M059J (cell line): Measurements from ENCODE around the gene PHACTR3. TPM values are rescaled to one million over a fixed set of nuclear protein-coding genes. Genes with fewer than 3 reads are reported as not detected.
A peak's percentile ranks its signal among the peaks of the same experiment; 100 is the strongest.

Source experiments
- DNase-seq: peaks from one replicate; pipeline ENCODE4 v3.0.0-alpha.2; 2012; ENCODE audit warnings: low read depth
- total RNA-seq: library from RNA; depleted of rRNA; stranded (reverse); fragments of >200 nt; shearing (Covaris generic); gene quantifications from 2 replicates; pipeline ENCODE4 v1.2.3, GENCODE V29; 2014

PHACTR3 gene
- total RNA-seq, 1 experiment from 2014 or later = not detected

- no peak for DNase-seq
Measured at GRCh38 chr20:59731376-59731775, 127.0 kb downstream of the PHACTR3 start.

DNA sequence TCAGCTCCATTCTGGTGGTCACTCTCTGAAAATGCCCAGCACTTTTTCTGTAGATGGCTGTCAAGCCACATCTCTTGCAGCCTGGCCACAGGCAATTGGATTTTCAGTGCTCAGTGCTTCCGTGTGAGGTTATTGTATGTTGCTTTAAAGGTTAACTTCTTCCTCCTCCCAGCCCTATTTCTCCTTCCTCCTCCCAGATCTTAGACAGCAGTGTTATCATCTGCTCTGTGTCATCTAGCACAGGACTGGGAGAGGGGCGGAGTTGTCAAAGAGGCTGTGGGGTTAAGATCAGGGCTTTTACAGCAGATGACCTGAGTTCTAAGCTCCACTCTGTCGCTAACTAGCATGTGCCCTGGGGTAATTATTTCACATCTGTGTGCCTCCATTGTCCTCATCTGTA, 129.0 kb downstream of the PHACTR3 start:
- no peak for DNase-seq

- DNase-seq = no peak
Measured at GRCh38 chr20:59735486-59735885, 131.1 kb downstream of the PHACTR3 start.

DNA sequence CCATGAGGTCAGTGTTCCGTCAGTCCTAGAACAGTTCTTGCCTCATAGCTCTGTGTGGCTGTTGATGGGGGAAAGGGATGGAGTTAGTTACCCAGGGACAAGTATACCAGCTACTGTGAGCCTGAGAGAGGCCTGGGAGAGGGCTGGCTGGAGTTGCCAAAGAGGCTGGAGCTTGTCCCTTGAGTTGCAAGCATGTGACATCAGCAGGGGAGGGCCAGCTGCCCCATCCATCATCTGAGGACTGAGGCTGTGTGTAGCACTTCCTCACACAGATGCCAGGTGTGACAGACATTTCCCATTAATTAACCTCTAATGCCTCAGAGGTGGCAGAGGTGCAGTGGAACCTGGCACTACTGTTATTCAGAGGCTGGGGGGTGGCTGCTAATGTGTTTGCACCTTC, 131.6 kb downstream of the PHACTR3 start:
- DNase-seq = no peak

- no peak for DNase-seq
Measured at GRCh38 chr20:59736366-59736765, 132.0 kb downstream of the PHACTR3 start.

DNA sequence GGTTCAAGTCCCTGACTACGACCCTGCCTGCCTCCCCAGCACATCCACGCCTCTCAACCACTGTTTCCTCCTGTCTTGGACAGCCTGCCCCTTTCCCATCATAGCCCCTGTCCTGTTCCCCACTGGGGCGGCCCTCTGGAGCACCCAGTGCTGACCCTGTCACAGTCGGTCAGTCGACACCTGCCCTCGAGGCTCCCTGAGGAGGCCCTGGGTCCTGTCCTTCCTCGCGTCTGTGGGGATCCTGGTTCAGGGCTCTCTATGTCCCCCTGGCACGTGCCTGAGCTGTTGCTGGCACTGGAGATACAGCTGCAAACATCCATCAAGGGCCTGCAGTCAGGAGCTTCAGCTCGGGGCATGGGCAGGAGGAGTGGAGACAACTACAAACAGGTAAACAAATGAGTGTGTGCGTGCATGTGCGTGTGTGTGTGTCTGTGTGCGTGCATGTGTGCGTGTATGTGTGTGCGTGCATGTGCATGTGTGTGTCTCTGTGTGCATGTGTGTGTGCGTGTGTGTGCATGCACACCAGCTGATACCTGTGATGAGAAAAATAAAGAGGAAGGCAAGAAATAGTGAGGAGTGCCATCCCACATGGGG, 132.8 kb downstream of the PHACTR3 start:
- no peak for DNase-seq

- DNase-seq = no peak
Measured at GRCh38 chr20:59737816-59738215, 133.5 kb downstream of the PHACTR3 start.

- no peak for DNase-seq
Measured at GRCh38 chr20:59738851-59739250, 134.5 kb downstream of the PHACTR3 start.

GRCh38 chr20:59740621-59741020, 136.3 kb downstream of the PHACTR3 start:
- no peak for DNase-seq

GRCh38 chr20:59741073-59741472, 136.7 kb downstream of the PHACTR3 start:
- DNase-seq = no peak

- DNase-seq = no peak
Measured at GRCh38 chr20:59742351-59743095, 138.2 kb downstream of the PHACTR3 start.

GRCh38 chr20:59743308-59743707, 139.0 kb downstream of the PHACTR3 start:
- DNase-seq = no peak

- DNase-seq = no peak
Measured at GRCh38 chr20:59743767-59744485, 139.6 kb downstream of the PHACTR3 start.

- DNase-seq = no peak
Measured at GRCh38 chr20:59744756-59745155, 140.4 kb downstream of the PHACTR3 start.

GRCh38 chr20:59745201-59745600, 140.9 kb downstream of the PHACTR3 start:
- no peak for DNase-seq

DNA sequence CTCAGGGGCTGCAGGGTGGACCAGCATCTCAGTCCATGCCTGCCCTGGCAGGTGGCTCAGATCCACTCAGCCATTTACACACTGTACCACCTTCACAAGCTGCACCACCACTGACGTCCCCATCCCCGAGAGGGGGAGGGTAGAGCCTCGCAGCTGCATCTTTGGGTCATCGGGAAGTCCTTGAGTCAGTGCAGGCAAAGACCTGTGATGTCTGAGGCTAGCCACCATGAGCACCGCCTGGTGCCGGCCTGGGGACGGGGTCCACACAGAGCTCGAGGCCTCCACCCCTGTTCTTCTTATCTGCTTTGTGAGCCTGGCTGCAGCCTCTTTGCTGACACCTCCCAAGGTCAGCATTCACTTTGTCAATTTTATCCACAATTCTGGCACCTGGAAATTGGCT, 141.4 kb downstream of the PHACTR3 start:
- DNase-seq = no peak

- no peak for DNase-seq
Measured at GRCh38 chr20:59746155-59746554, 141.8 kb downstream of the PHACTR3 start.

DNA sequence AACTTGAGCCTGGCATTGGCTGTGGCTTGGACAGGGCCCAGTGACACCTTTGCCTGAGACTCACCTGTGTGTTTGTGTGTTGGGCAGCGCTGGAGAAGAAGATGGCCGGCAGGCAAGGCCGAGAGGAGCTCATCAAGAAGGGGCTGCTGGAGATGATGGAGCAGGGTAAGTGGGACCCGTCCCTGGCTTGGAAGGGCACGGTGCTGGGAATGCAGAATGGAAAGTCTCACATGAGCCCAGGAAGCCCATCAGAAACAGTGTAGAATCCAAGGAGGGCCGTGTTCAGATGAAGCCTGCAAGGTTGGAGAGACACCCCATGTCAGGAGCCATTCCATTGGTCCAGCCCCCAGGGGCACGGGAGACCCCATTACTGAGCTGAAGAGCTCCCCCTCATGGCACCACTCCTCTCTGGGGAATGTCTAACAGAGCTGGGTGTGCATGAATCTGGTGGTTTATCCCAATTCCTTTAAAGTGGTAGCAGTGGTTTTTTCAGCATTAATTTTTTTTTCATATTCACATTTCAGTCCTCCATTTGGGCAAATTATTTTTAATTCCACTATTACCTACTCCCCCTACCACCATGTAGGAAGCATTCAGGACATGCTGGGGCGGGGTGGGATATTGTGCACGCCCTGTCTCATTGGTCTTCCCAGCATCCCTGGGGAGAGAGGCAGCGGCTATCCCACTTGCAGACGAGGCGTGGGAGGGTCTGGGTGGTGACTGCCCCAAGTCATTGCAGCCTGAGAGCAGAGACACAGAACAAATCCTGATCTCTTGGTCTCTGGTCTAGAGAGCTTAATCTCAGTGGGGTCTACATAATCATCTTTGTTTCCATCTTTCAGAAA, 143.6 kb downstream of the PHACTR3 start:
- DNase-seq = no peak

- DNase-seq = no peak
Measured at GRCh38 chr20:59748619-59749191, 144.4 kb downstream of the PHACTR3 start.

DNA sequence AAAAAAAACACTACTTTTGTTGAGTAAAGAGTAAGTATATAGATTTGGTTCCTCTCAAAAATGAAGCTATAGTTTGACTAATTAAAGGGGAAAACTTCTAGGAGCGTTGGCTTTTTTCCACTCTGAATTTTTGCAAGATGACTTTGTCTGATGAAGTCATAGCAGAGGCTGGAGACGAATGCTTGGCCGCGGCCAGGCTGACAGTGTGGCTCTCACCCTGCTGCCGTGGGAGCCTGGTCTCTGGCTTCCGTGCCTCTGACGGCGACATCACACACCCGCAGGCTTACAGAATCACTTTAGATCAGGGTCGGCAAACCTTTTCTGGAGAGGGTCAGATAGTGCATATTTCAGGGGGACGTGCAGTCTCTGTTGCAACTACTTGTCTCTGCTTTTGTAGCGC, 145.0 kb downstream of the PHACTR3 start:
- DNase-seq = peak; percentile 42

- DNase-seq = no peak
Measured at GRCh38 chr20:59750209-59750840, 146.0 kb downstream of the PHACTR3 start.
